Measurements from ENCODE around the gene ANO4. TPM values are rescaled to one million over a fixed set of nuclear protein-coding genes. Genes with fewer than 3 reads are reported as not detected.

The ANO4 gene
- total and polyA plus RNA-seq, 2 donors (not counting 1 experiment from before 2014, with no cell fraction given), result not detected

DNA sequence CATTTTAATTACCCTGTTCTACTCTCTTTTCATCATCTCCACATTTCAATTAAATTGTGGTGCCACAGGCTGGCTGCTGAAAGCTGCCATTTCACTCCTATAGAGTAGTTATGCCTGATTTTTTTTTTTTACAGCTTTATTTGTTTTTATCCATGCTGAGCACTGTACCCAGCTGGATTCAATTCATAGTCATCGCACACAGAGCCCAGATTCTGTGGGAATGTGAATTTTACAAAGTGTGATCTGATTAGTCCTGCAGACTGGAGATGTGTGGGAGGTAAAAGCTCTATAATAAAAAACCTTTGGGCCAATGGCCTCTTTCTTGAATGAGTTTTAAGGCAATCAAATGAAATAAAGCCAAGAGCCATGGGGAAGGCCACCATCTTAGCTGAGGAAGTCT lies 190.2 kb downstream of the ANO4 start:
- CTCF ChIA-PET, result no interaction called here
- H3K9me3 Mint-ChIP-seq (ENCODE audit: insufficient read depth), result peaks cover 2% of the 10 kb centered on the region
- 100% methylated on average over 1 of the region's 1 CpG for WGBS (ENCODE audit: insufficient coverage)
- Histone ChIP-seq H4K20me1 (ENCODE audit: control insufficient read depth, insufficient read depth, low read length, poor library complexity, severe bottlenecking) (no peaks in the 10 kb centered on the region), H3K36me3 (replicated peaks in 1 of 2; ENCODE audit: control extremely low read depth in 1 of 2, control insufficient read depth in 1 of 2, extremely low read depth in 1 of 2, insufficient read depth in 2 of 2, low read length in 1 of 2) (no peaks in the 10 kb centered on the region), H3K4me2 (replicated peaks; ENCODE audit: low read depth, low read length, poor library complexity, severe bottlenecking) (no peak overlapping the region), H3K9ac (ENCODE audit: low read length) (no peak overlapping the region), H2AFZ (ENCODE audit: insufficient read depth, low read depth, low read length, poor library complexity, severe bottlenecking) (no peak overlapping the region), H3K4me3 (ENCODE audit: control extremely low read depth in 1 of 5, extremely low read depth in 1 of 5, insufficient read depth in 1 of 5, low read depth in 2 of 5, low read length in 4 of 5) (no peak overlapping the region), H3K4me1 (ENCODE audit: control insufficient read depth in 2 of 2, insufficient read depth in 2 of 2, low read length in 2 of 2) (no peaks in the 10 kb centered on the region), H3K27ac (ENCODE audit: low read length in 2 of 2) (no peak overlapping the region), H3K79me2 (ENCODE audit: control insufficient read depth, insufficient read depth, low read length) (no peaks in the 10 kb centered on the region), H3K27me3 (replicated peaks in 1 of 4; ENCODE audit: control extremely low read depth in 1 of 4, control insufficient read depth in 3 of 4, insufficient read depth in 4 of 4, low read length in 3 of 4) (no peaks in the 10 kb centered on the region), H3K9me3 (ENCODE audit: control extremely low read depth in 1 of 3, control insufficient read depth in 2 of 3, insufficient read depth in 1 of 3, low read length in 2 of 3) (peaks cover 0 to 3% (median 0%) of the 10 kb centered on the region in 3 donors)
- no peaks in the 10 kb centered on the region for H3K27me3 Mint-ChIP-seq
- no peak overlapping the region for H3K27ac Mint-ChIP-seq
- H3K4me1 Mint-ChIP-seq, result no peaks in the 10 kb centered on the region
- no peak overlapping the region for H3K4me3 Mint-ChIP-seq
- POLR2A ChIA-PET, result no interaction called here
- no peak for ATAC-seq (ENCODE audit: low read depth)
- DNase-seq, result no peak
- no peak for TF ChIP-seq EZH2 (IDR thresholded peaks at IDR 0.05; ENCODE audit: borderline replicate concordance, insufficient read depth, low read depth, low read length, poor library complexity, severe bottlenecking)
- TF ChIP-seq, protein P1, sequence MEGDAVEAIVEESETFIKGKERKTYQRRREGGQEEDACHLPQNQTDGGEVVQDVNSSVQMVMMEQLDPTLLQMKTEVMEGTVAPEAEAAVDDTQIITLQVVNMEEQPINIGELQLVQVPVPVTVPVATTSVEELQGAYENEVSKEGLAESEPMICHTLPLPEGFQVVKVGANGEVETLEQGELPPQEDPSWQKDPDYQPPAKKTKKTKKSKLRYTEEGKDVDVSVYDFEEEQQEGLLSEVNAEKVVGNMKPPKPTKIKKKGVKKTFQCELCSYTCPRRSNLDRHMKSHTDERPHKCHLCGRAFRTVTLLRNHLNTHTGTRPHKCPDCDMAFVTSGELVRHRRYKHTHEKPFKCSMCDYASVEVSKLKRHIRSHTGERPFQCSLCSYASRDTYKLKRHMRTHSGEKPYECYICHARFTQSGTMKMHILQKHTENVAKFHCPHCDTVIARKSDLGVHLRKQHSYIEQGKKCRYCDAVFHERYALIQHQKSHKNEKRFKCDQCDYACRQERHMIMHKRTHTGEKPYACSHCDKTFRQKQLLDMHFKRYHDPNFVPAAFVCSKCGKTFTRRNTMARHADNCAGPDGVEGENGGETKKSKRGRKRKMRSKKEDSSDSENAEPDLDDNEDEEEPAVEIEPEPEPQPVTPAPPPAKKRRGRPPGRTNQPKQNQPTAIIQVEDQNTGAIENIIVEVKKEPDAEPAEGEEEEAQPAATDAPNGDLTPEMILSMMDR (IDR thresholded peaks at IDR 0.05), result no peak
- intact Hi-C loops (cut with micrococcal nuclease), result no loop called here

DNA sequence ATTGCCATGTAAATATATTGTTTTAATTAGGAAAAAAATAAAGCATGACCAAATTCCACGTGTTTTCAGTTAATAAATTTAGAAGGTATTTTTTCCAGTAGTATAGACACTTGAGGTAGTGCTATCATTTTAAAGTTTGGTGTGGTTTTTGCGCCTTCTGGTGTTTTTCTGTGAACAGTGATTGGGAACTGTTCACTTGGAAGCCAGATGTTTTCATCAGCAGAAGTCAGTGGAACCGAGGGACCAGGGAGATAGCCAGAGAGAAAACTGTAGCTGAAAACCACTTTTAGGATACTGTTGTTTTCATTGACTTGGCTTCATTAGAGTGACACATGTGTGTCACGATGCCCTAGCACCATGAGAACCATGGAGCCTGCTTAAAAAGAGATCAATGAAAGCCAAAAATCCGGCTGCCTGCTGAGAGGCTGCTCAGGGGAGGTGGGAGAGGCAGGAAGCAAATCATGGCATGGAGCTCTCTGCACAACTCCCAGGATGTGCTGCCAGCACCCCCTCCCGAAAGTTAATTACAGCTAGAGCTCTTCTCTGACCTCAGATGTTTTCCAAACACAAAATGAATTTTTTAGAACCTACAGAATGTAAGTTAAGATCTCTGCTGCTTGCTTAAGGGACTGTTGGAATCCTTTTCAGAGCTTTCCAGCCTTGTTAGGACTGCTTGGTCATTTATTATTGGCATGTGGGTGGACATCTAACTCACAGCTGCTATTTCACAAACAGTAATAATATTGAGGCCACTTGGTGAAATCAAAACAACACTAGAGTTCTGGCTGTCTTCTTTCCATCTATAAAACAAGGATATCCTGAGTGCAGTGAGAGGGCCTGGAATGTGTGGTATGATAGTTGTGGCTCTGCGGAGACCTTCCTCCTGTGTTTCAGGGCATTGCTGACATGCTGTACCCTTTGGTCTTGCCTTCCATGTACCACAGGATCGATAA lies 192.3 kb downstream of the ANO4 start:
- peaks cover 0 to 3% (median 0%) of the 10 kb centered on the region in 3 donors for H3K9me3 ChIP-seq (ENCODE audit: control extremely low read depth in 1 of 3, control insufficient read depth in 2 of 3, insufficient read depth in 1 of 3, low read length in 2 of 3)
- no peaks in the 10 kb centered on the region for H3K36me3 ChIP-seq (replicated peaks in 1 of 2; ENCODE audit: control extremely low read depth in 1 of 2, control insufficient read depth in 1 of 2, extremely low read depth in 1 of 2, insufficient read depth in 2 of 2, low read length in 1 of 2)
- TF ChIP-seq EZH2 (IDR thresholded peaks at IDR 0.05; ENCODE audit: borderline replicate concordance, insufficient read depth, low read depth, low read length, poor library complexity, severe bottlenecking), result no peak
- TF ChIP-seq, protein P1 (IDR thresholded peaks at IDR 0.05), result no peak
- no peaks in the 10 kb centered on the region for H3K79me2 ChIP-seq (ENCODE audit: control insufficient read depth, insufficient read depth, low read length)
- Mint-ChIP-seq H3K27me3 (peaks cover under 1% of the 10 kb centered on the region), H3K4me3 (no peak overlapping the region), H3K9me3 (ENCODE audit: insufficient read depth) (peaks cover 2% of the 10 kb centered on the region), H3K4me1 (no peaks in the 10 kb centered on the region), H3K27ac (no peak overlapping the region)
- no peak overlapping the region for H3K27ac ChIP-seq (ENCODE audit: low read length in 2 of 2)
- no peak for ATAC-seq (ENCODE audit: low read depth)
- H3K4me2 ChIP-seq (replicated peaks; ENCODE audit: low read depth, low read length, poor library complexity, severe bottlenecking), result no peak overlapping the region
- ChIA-PET CTCF (no interaction called here), POLR2A (no interaction called here)
- no peak overlapping the region for H3K9ac ChIP-seq (ENCODE audit: low read length)
- no peaks in the 10 kb centered on the region for H4K20me1 ChIP-seq (ENCODE audit: control insufficient read depth, insufficient read depth, low read length, poor library complexity, severe bottlenecking)
- H2AFZ ChIP-seq (ENCODE audit: insufficient read depth, low read depth, low read length, poor library complexity, severe bottlenecking), result no peak overlapping the region
- H3K4me3 ChIP-seq (ENCODE audit: control extremely low read depth in 1 of 5, extremely low read depth in 1 of 5, insufficient read depth in 1 of 5, low read depth in 2 of 5, low read length in 4 of 5), result no peak overlapping the region
- no peak for DNase-seq
- no peaks in the 10 kb centered on the region for H3K27me3 ChIP-seq (replicated peaks in 1 of 4; ENCODE audit: control extremely low read depth in 1 of 4, control insufficient read depth in 3 of 4, insufficient read depth in 4 of 4, low read length in 3 of 4)
- H3K4me1 ChIP-seq (ENCODE audit: control insufficient read depth in 2 of 2, insufficient read depth in 2 of 2, low read length in 2 of 2), result no peaks in the 10 kb centered on the region
- 85% methylated on average over 7 of the region's 8 CpGs for WGBS (ENCODE audit: insufficient coverage)
- intact Hi-C loops (cut with micrococcal nuclease), result no loop called here

Measured in B cell (primary cell).